Neural crest cell (in vitro differentiated cells): ENCODE measurements around the gene PLXNA2. TPM values are rescaled to one million over a fixed set of nuclear protein-coding genes. Genes with fewer than 3 reads are reported as not detected.
A peak's percentile ranks its signal among the peaks of the same experiment; 100 is the strongest.

Experiments
- DNase-seq: peaks from one replicate; pipeline ENCODE4 v3.0.0; 2021; ENCODE audit warnings: low read depth, mixed read lengths, low spot score
- H3K27ac Mint-ChIP-seq: one replicate; pipeline ENCODE4 v1.8.0; 2021; ENCODE audit warnings: mild to moderate bottlenecking, mixed read lengths; ENCODE audit not compliant: unreplicated experiment
- H3K27me3 Mint-ChIP-seq: 2 replicates; pipeline ENCODE4 v1.8.0; 2021; ENCODE audit warnings: low read depth, mild to moderate bottlenecking, mixed read lengths
- H3K36me3 Mint-ChIP-seq: 2 replicates; pipeline ENCODE4 v1.8.0; 2021; ENCODE audit warnings: low read depth, mild to moderate bottlenecking, mixed read lengths
- H3K4me1 Mint-ChIP-seq: 2 replicates; pipeline ENCODE4 v1.8.0; 2021; ENCODE audit warnings: mixed read lengths
- H3K4me3 Mint-ChIP-seq: one replicate; pipeline ENCODE4 v1.8.0; 2021; ENCODE audit warnings: mild to moderate bottlenecking, mixed read lengths
- H3K9me3 Mint-ChIP-seq: 2 replicates; pipeline ENCODE4 v1.8.0; 2021; ENCODE audit warnings: mixed read lengths
- total RNA-seq: library from RNA; stranded (reverse); gene quantifications from 2 replicates; pipeline ENCODE4 v1.2.1, GENCODE V29; 2021
- TF ChIP-seq, protein P1 (sequence below): fragments of 200-600 bp; sonication (generic); conservative IDR thresholded peaks from 2 replicates; pipeline ENCODE4 v1.5.0; 2021; ENCODE audit warnings: antibody characterized with exemption, mild to moderate bottlenecking

Gene PLXNA2
- total RNA-seq, 1 donor from 2014 or later, result 37.7 TPM

DNA sequence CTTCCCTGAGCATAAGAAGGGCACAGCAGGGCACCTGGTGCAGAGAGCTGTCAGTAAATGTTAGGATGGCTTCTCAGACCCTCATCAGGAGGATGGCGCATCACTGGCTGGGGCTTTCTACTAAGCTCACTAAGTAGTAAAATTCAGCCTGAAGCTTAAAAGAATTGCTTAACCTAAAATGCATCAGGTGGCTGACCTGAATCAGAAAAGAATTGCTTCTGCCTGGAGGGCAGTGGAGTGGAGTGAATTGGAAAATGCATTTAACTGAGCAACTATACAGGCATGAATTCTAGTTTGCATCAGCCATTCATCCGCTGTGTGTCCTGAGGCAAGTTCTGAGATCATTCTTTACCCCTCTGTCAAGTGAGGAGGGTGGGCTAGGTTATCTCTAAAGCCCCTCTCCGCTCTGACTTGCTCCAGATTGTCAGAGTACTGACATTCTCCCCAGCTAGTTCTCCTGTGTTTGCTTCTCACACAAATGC, 191.2 kb downstream of the PLXNA2 start:
- Mint-ChIP-seq H3K36me3 (peaks cover 5% of the 10 kb centered on the region), H3K27ac (no peak overlapping the region), H3K4me1 (peaks cover 28% of the 10 kb centered on the region), H3K9me3 (no peaks in the 10 kb centered on the region), H3K27me3 (no peaks in the 10 kb centered on the region), H3K4me3 (no peak overlapping the region)
- no peak for DNase-seq
- TF ChIP-seq, protein P1, sequence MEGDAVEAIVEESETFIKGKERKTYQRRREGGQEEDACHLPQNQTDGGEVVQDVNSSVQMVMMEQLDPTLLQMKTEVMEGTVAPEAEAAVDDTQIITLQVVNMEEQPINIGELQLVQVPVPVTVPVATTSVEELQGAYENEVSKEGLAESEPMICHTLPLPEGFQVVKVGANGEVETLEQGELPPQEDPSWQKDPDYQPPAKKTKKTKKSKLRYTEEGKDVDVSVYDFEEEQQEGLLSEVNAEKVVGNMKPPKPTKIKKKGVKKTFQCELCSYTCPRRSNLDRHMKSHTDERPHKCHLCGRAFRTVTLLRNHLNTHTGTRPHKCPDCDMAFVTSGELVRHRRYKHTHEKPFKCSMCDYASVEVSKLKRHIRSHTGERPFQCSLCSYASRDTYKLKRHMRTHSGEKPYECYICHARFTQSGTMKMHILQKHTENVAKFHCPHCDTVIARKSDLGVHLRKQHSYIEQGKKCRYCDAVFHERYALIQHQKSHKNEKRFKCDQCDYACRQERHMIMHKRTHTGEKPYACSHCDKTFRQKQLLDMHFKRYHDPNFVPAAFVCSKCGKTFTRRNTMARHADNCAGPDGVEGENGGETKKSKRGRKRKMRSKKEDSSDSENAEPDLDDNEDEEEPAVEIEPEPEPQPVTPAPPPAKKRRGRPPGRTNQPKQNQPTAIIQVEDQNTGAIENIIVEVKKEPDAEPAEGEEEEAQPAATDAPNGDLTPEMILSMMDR, result no peak

- Mint-ChIP-seq H3K36me3 (peaks cover 5% of the 10 kb centered on the region), H3K9me3 (no peaks in the 10 kb centered on the region), H3K4me1 (peaks cover 34% of the 10 kb centered on the region), H3K27me3 (no peaks in the 10 kb centered on the region), H3K4me3 (no peak overlapping the region), H3K27ac (no peak overlapping the region)
- DNase-seq, result no peak
- TF ChIP-seq, protein P1, result no peak
Observed at GRCh38 chr1:208052135-208052534, 192.0 kb downstream of the PLXNA2 start.

DNA sequence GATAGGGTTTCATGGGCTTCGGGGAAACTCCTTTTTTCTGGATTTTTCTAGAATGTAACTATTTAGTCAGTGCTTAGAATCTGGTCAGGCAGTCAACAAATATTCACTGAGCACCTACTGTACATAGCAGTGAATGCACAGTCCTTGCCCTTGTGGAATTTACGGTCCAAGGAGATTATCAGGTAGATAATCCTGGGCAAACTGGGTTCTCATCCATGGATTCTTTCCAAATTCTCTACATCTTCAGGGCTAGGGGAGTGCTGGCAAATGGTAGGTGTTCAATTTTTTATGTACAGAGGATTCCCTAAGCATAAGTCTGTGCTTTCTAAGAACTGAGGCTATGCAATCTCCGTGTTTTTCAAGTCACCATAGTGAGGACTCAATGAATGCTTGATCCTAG, 192.5 kb downstream of the PLXNA2 start:
- peaks cover 35% of the 10 kb centered on the region for H3K4me1 Mint-ChIP-seq
- H3K27me3 Mint-ChIP-seq, result no peaks in the 10 kb centered on the region
- peaks cover 5% of the 10 kb centered on the region for H3K36me3 Mint-ChIP-seq
- no peak for DNase-seq
- no peak overlapping the region for H3K4me3 Mint-ChIP-seq
- TF ChIP-seq, protein P1, result no peak
- no peaks in the 10 kb centered on the region for H3K9me3 Mint-ChIP-seq
- no peak overlapping the region for H3K27ac Mint-ChIP-seq

- Mint-ChIP-seq H3K27ac (peak overlapping the region; percentile 91), H3K9me3 (no peaks in the 10 kb centered on the region), H3K36me3 (peaks cover 8% of the 10 kb centered on the region), H3K4me1 (peaks cover 51% of the 10 kb centered on the region), H3K27me3 (no peaks in the 10 kb centered on the region), H3K4me3 (no peak overlapping the region)
- TF ChIP-seq, protein P1, result no peak
- no peak for DNase-seq
Observed at GRCh38 chr1:208048904-208049303, 195.3 kb downstream of the PLXNA2 start.

- no peak overlapping the region for H3K4me3 Mint-ChIP-seq
- DNase-seq, result no peak
- peaks cover 45% of the 10 kb centered on the region for H3K4me1 Mint-ChIP-seq
- H3K9me3 Mint-ChIP-seq, result no peaks in the 10 kb centered on the region
- H3K36me3 Mint-ChIP-seq, result peaks cover 10% of the 10 kb centered on the region
- TF ChIP-seq, protein P1, result no peak
- no peaks in the 10 kb centered on the region for H3K27me3 Mint-ChIP-seq
- no peak overlapping the region for H3K27ac Mint-ChIP-seq
Observed at GRCh38 chr1:208047975-208048374, 196.2 kb downstream of the PLXNA2 start.
